Activated CD8-positive, alpha-beta T cell treated with anti-CD3 and anti-CD28 coated beads for 36 hours (primary cell): Measurements from ENCODE around the gene CLIP4. TPM values are rescaled to one million over a fixed set of nuclear protein-coding genes. Genes with fewer than 3 reads are reported as not detected.
A peak's percentile ranks its signal among the peaks of the same experiment; 100 is the strongest.

ENCODE experiments used
- ATAC-seq: fragments of 200-7000 bp; cut with Tn5 transposase; one replicate; pipeline ENCODE4 v1.10.0; 2021; ENCODE audit warnings: mild to moderate bottlenecking, moderate library complexity
- CTCF ChIA-PET: fragments of 350-600 bp; sonication (Branson Sonifier 250); formaldehyde crosslinking; loops from one replicate; lab custom pipeline; 2021; ENCODE audit warnings: antibody characterized with exemption; lab: Charles Lee
- POLR2A ChIA-PET: fragments of 350-600 bp; sonication (Branson Sonifier 250); formaldehyde crosslinking; loops from one replicate; lab custom pipeline; 2021; ENCODE audit warnings: antibody characterized with exemption; lab: Charles Lee
- DNase-seq: peaks from one replicate; pipeline ENCODE4 v3.0.0-alpha.2; 2020
- H3K27ac Mint-ChIP-seq: one replicate; pipeline ENCODE4 v1.8.0; 2021; ENCODE audit warnings: mild to moderate bottlenecking, mixed read lengths
- H3K27me3 Mint-ChIP-seq: one replicate; pipeline ENCODE4 v1.8.0; 2021; ENCODE audit warnings: mixed read lengths
- H3K36me3 Mint-ChIP-seq: one replicate; pipeline ENCODE4 v1.8.0; 2021; ENCODE audit warnings: low read depth, mixed read lengths
- H3K4me1 Mint-ChIP-seq: one replicate; pipeline ENCODE4 v1.8.0; 2021; ENCODE audit warnings: low read depth, mixed read lengths
- H3K4me3 Mint-ChIP-seq: one replicate; pipeline ENCODE4 v1.8.0; 2021; ENCODE audit warnings: mild to moderate bottlenecking, moderate library complexity, mixed read lengths
- H3K9me3 Mint-ChIP-seq: one replicate; pipeline ENCODE4 v1.8.0; 2021; ENCODE audit warnings: mixed read lengths
- CTCF ChIP-seq: fragments of 200-600 bp; IDR thresholded peaks from one replicate; pipeline ENCODE4 v1.8.0; 2022; ENCODE audit warnings: antibody characterized with exemption, mild to moderate bottlenecking
- intact Hi-C: fragments of 100-400 bp; cut with micrococcal nuclease; formaldehyde crosslinking; loops from one replicate; pipeline ENCODE4 v1.10.0; 2022
- total RNA-seq, 2 experiments: library from RNA; stranded (reverse); gene quantifications; one replicate each; pipeline ENCODE4 v1.2.3, GENCODE V29; 2021

CLIP4 gene
- total RNA-seq, 2 experiments from 2014 or later, result 25.3 to 28.3 TPM

GRCh38 chr2:29123617-29124349, 8.6 kb downstream of the CLIP4 start:
- intact Hi-C loops, result no loop called here

GRCh38 chr2:29124504-29124903, 9.3 kb downstream of the CLIP4 start:
- CTCF ChIA-PET, result no interaction called here
- intact Hi-C loops, result no loop called here
- no peak overlapping the region for H3K27ac Mint-ChIP-seq

More at GRCh38 chr2:29123617-29124349, 8.6 kb downstream of the CLIP4 start:
- TF ChIP-seq CTCF, result no peak
- POLR2A ChIA-PET, result interaction anchor here (0.5 kb wide), 1 partner anchor 216 kb away, joined by 6 read pairs; no protein-coding TSS in a partner anchor
- peak; percentile 29 for DNase-seq
- Mint-ChIP-seq H3K27me3 (no peaks in the 10 kb centered on the region), H3K4me1 (peaks cover 64% of the 10 kb centered on the region), H3K27ac (peak overlapping the region; percentile 50), H3K36me3 (peaks cover 48% of the 10 kb centered on the region), H3K9me3 (peaks cover 14% of the 10 kb centered on the region), H3K4me3 (no peak overlapping the region)
- ATAC-seq, result peak; percentile 84
- CTCF ChIA-PET, result no interaction called here

GRCh38 chr2:29129586-29130281, 14.5 kb downstream of the CLIP4 start:
- CTCF ChIA-PET, result interaction anchor here (0.8 to 1.8 kb wide), 8 partner anchors 13 to 175 kb away, joined by 3 to 8 read pairs (median 3); no protein-coding TSS in a partner anchor
- no peak for TF ChIP-seq CTCF
- POLR2A ChIA-PET, result interaction anchor here (1.0 to 4.1 kb wide), 3 partner anchors 14 to 114 kb away, joined by 5 to 25 read pairs (median 5); partner anchors contain the start of gene CLIP4
- Mint-ChIP-seq H3K4me1 (peaks cover 39% of the 10 kb centered on the region), H3K36me3 (peaks cover 39% of the 10 kb centered on the region), H3K9me3 (peaks cover 1% of the 10 kb centered on the region), H3K27ac (peak overlapping the region; percentile 71), H3K27me3 (no peaks in the 10 kb centered on the region), H3K4me3 (peak overlapping the region; percentile 53)
- intact Hi-C loops, result no loop called here
- ATAC-seq (peak; percentile 26), DNase-seq (no peak)

More at GRCh38 chr2:29124504-29124903, 9.3 kb downstream of the CLIP4 start:
- POLR2A ChIA-PET, result no interaction called here
- no peak overlapping the region for H3K4me3 Mint-ChIP-seq
- TF ChIP-seq CTCF, result no peak
- H3K36me3 Mint-ChIP-seq, result peaks cover 48% of the 10 kb centered on the region
- peaks cover 61% of the 10 kb centered on the region for H3K4me1 Mint-ChIP-seq
- H3K27me3 Mint-ChIP-seq, result no peaks in the 10 kb centered on the region
- ATAC-seq (no peak), DNase-seq (no peak)
- peaks cover 14% of the 10 kb centered on the region for H3K9me3 Mint-ChIP-seq

- ChIA-PET CTCF (interaction anchor here (0.8 to 1.8 kb wide), 5 partner anchors 13 to 175 kb away, joined by 3 to 8 read pairs (median 3); no protein-coding TSS in a partner anchor), POLR2A (interaction anchor here (0.6 to 4.1 kb wide), 3 partner anchors 11 to 22 kb away, joined by 4 to 25 read pairs (median 5); partner anchors contain the start of gene CLIP4)
- Mint-ChIP-seq H3K27me3 (no peaks in the 10 kb centered on the region), H3K4me3 (no peak overlapping the region), H3K4me1 (peaks cover 40% of the 10 kb centered on the region), H3K36me3 (peaks cover 34% of the 10 kb centered on the region), H3K27ac (peak overlapping the region; percentile 76), H3K9me3 (no peaks in the 10 kb centered on the region)
- ATAC-seq, result peak; percentile 95
- intact Hi-C loops, result no loop called here
- peak; percentile 55 for DNase-seq
- TF ChIP-seq CTCF, result no peak
Observed at GRCh38 chr2:29130295-29130694, 15.1 kb downstream of the CLIP4 start.
